ENCODE data around the gene SQOR. TPM values are rescaled to one million over a fixed set of nuclear protein-coding genes. Genes with fewer than 3 reads are reported as not detected.

Gene SQOR
- total RNA-seq, 4 donors from 2014 or later = 49.8 to 80.4 (median 67.8) TPM

- intact Hi-C loops (cut with DNase I) = no loop called here
Observed at GRCh38 chr15:45702041-45702440, 67.2 kb downstream of the SQOR start.

GRCh38 chr15:45703670-45704328 lies 69.0 kb downstream of the SQOR start:
- TF ChIP-seq POLR2AphosphoS5 (IDR thresholded peaks at IDR 0.05) = no peak
- no peak for TF ChIP-seq POLR2A (IDR thresholded peaks at IDR 0.05; ENCODE audit: low read depth)
- TF ChIP-seq EP300 (IDR thresholded peaks at IDR 0.05) = no peak
- TF ChIP-seq CTCF (IDR thresholded peaks at IDR 0.05) = no peak
- Histone ChIP-seq H3K36me3 (no peaks in the 10 kb centered on the region), H3K4me1 (peaks cover 0 to 24% (median 18%) of the 10 kb centered on the region in 4 donors), H3K4me3 (peak overlapping the region; percentile 46 to 66 (median 56)), H3K9me3 (no peaks in the 10 kb centered on the region), H3K27ac (replicated peaks in 1 of 4) (no peak overlapping the region), H3K27me3 (peaks cover 0 to 11% (median 0%) of the 10 kb centered on the region in 4 donors)
- 75% methylated on average over 8 of the region's 13 CpGs for WGBS
- intact Hi-C loops (cut with DNase I) = no loop called here
- DNase-seq (ENCODE audit: extremely low spot score) = no peak

More at GRCh38 chr15:45702041-45702440, 67.2 kb downstream of the SQOR start:
- H3K4me1 ChIP-seq = peaks cover 0 to 24% (median 18%) of the 10 kb centered on the region in 4 donors
- no peaks in the 10 kb centered on the region for H3K9me3 ChIP-seq
- H3K27ac ChIP-seq (replicated peaks in 1 of 4) = no peak overlapping the region
- DNase-seq (ENCODE audit: extremely low spot score) = no peak
- H3K27me3 ChIP-seq = peaks cover 0 to 11% (median 0%) of the 10 kb centered on the region in 4 donors
- H3K4me3 ChIP-seq = no peak overlapping the region
- TF ChIP-seq CTCF (IDR thresholded peaks at IDR 0.05) (no peak), POLR2A (IDR thresholded peaks at IDR 0.05; ENCODE audit: low read depth) (no peak), POLR2AphosphoS5 (IDR thresholded peaks at IDR 0.05) (no peak), EP300 (IDR thresholded peaks at IDR 0.05) (no peak)
- WGBS = 94% methylated on average over 3 of the region's 3 CpGs
- no peaks in the 10 kb centered on the region for H3K36me3 ChIP-seq

GRCh38 chr15:45704329-45705249 lies 69.8 kb downstream of the SQOR start:
- peaks cover 0 to 24% (median 18%) of the 10 kb centered on the region in 4 donors for H3K4me1 ChIP-seq
- no peaks in the 10 kb centered on the region for H3K9me3 ChIP-seq
- peak overlapping the region; percentile 46 to 66 (median 56) for H3K4me3 ChIP-seq
- no peak for TF ChIP-seq POLR2AphosphoS5 (IDR thresholded peaks at IDR 0.05)
- TF ChIP-seq EP300 (IDR thresholded peaks at IDR 0.05) = no peak
- TF ChIP-seq CTCF (IDR thresholded peaks at IDR 0.05) = no peak
- no peak for TF ChIP-seq POLR2A (IDR thresholded peaks at IDR 0.05; ENCODE audit: low read depth)
- no peak for DNase-seq (ENCODE audit: extremely low spot score)
- peak overlapping the region in 1 of 4 donors; percentile 23 for H3K27ac ChIP-seq (replicated peaks in 1 of 4)
- intact Hi-C loops (cut with DNase I) = no loop called here
- 6% methylated on average over 53 of the region's 67 CpGs for WGBS
- no peaks in the 10 kb centered on the region for H3K36me3 ChIP-seq
- peaks cover 0 to 11% (median 0%) of the 10 kb centered on the region in 4 donors for H3K27me3 ChIP-seq

GRCh38 chr15:45705510-45706473 lies 71.0 kb downstream of the SQOR start:
- TF ChIP-seq POLR2AphosphoS5 (IDR thresholded peaks at IDR 0.05) (peak in 1 of 2 donors; percentile 66), EP300 (IDR thresholded peaks at IDR 0.05) (no peak), CTCF (IDR thresholded peaks at IDR 0.05) (peak; percentile 83 to 92 (median 86)), POLR2A (IDR thresholded peaks at IDR 0.05; ENCODE audit: low read depth) (no peak)
- peaks cover 0 to 11% (median 0%) of the 10 kb centered on the region in 4 donors for H3K27me3 ChIP-seq
- no peaks in the 10 kb centered on the region for H3K9me3 ChIP-seq
- H3K4me1 ChIP-seq = peaks cover 0 to 28% (median 21%) of the 10 kb centered on the region in 4 donors
- H3K27ac ChIP-seq (replicated peaks in 1 of 4) = peak overlapping the region in 1 of 4 donors; percentile 23
- DNase-seq (ENCODE audit: extremely low spot score) = peak; percentile 95
- no peaks in the 10 kb centered on the region for H3K36me3 ChIP-seq
- peak overlapping the region; percentile 46 to 66 (median 56) for H3K4me3 ChIP-seq
- 5% methylated on average over 15 of the region's 15 CpGs for WGBS
- intact Hi-C loops (cut with DNase I) = no loop called here
